Measurements from ENCODE around the gene MGMT.

The MGMT gene

DNA sequence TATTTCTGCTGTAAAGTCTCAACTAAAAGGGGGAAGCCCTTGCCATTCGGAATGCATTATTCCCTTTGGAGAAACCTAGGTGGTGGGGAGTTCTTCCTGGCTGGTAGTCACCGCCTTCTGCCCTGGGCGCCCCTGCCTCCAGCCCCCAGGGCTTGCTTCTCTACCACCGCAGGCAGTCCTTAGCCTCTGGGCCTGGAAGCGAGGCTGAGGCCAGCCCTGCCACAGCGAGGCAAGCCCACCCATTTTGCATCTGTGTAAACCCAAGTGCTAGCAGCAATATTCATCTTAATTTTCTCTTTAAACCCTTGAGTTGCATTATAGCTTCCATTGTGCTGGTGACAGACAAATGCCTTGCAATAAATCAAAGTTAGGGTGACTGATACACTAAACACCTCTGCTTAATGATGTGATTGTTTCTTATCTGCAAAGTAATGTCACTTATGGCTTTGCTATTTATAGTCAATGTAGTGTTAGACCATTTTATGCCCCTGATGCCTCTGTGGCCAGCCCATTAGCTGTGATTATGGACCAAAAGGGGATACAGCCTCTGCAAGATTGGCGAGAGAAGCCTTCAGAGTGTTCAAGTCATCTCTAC lies 26.2 kb upstream of the MGMT start:
- TF ChIP-seq, protein P1, sequence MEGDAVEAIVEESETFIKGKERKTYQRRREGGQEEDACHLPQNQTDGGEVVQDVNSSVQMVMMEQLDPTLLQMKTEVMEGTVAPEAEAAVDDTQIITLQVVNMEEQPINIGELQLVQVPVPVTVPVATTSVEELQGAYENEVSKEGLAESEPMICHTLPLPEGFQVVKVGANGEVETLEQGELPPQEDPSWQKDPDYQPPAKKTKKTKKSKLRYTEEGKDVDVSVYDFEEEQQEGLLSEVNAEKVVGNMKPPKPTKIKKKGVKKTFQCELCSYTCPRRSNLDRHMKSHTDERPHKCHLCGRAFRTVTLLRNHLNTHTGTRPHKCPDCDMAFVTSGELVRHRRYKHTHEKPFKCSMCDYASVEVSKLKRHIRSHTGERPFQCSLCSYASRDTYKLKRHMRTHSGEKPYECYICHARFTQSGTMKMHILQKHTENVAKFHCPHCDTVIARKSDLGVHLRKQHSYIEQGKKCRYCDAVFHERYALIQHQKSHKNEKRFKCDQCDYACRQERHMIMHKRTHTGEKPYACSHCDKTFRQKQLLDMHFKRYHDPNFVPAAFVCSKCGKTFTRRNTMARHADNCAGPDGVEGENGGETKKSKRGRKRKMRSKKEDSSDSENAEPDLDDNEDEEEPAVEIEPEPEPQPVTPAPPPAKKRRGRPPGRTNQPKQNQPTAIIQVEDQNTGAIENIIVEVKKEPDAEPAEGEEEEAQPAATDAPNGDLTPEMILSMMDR (IDR thresholded peaks at IDR 0.05; ENCODE audit: borderline replicate concordance, extremely low read depth, low read length, poor library complexity, severe bottlenecking): no peak
- no peak for TF ChIP-seq EZH2 (IDR thresholded peaks at IDR 0.05; ENCODE audit: borderline replicate concordance, low read depth, low read length, severe bottlenecking)
- DNase-seq (no peak), ATAC-seq (ENCODE audit: insufficient read depth, low read depth) (no peak)
- Histone ChIP-seq H3K4me2 (ENCODE audit: insufficient read depth, low read length) (no peak overlapping the region), H3K9ac (ENCODE audit: low read depth, low read length) (no peak overlapping the region), H3K4me3 (ENCODE audit: low read depth in 1 of 2, low read length in 2 of 2) (no peak overlapping the region), H4K20me1 (ENCODE audit: insufficient read depth, low read length) (no peaks in the 10 kb centered on the region), H3K27me3 (ENCODE audit: insufficient read depth, low read length, poor library complexity) (no peaks in the 10 kb centered on the region), H3K36me3 (ENCODE audit: insufficient read depth, low read length) (no peaks in the 10 kb centered on the region), H3K27ac (ENCODE audit: low read length) (no peak overlapping the region), H3K79me2 (ENCODE audit: insufficient read depth, low read length) (no peaks in the 10 kb centered on the region), H2AFZ (ENCODE audit: low read depth, low read length) (no peak overlapping the region), H3K4me1 (ENCODE audit: insufficient read depth, low read length) (no peaks in the 10 kb centered on the region), H3K9me3 (ENCODE audit: insufficient read depth, low read length, severe bottlenecking) (no peaks in the 10 kb centered on the region)

DNA sequence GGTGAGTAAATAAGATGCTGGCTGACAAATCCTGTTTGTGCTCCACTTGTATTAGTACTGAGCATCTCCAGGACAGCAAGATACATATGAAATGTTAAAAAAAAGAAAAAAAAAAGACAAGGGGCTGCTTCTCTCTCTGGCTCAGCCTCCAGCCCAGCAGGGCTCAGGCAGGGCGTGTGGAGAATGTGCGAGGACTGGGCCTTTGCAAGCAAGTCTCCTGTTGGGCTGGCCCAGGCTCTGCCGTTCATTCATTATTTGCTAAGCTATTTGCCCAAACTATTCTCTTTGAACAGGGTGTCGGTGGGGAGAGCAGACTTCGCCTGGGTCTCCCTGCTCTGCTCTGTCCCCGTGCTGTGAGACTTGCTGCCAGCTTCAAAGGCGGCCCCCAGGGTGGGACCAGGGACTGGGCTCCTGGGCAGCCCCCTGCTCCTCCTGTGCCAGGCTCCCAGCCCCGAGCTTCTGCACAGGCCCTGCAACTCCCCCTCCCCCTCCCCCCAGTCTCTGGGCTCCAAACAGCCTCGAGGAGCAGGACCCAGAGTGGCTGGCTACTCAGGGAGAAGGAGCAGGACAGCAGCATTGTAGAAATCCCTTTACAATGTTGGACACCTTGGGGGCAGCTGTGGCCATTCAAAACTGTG lies 25.6 kb upstream of the MGMT start:
- H3K4me1 ChIP-seq (ENCODE audit: insufficient read depth, low read length): no peaks in the 10 kb centered on the region
- H3K27ac ChIP-seq (ENCODE audit: low read length): no peak overlapping the region
- no peaks in the 10 kb centered on the region for H3K36me3 ChIP-seq (ENCODE audit: insufficient read depth, low read length)
- no peaks in the 10 kb centered on the region for H4K20me1 ChIP-seq (ENCODE audit: insufficient read depth, low read length)
- H3K4me3 ChIP-seq (ENCODE audit: low read depth in 1 of 2, low read length in 2 of 2): no peak overlapping the region
- no peaks in the 10 kb centered on the region for H3K79me2 ChIP-seq (ENCODE audit: insufficient read depth, low read length)
- H3K9ac ChIP-seq (ENCODE audit: low read depth, low read length): no peak overlapping the region
- ATAC-seq (ENCODE audit: insufficient read depth, low read depth) (no peak), DNase-seq (no peak)
- H3K27me3 ChIP-seq (ENCODE audit: insufficient read depth, low read length, poor library complexity): no peaks in the 10 kb centered on the region
- H2AFZ ChIP-seq (ENCODE audit: low read depth, low read length): no peak overlapping the region
- TF ChIP-seq, protein P1 (IDR thresholded peaks at IDR 0.05; ENCODE audit: borderline replicate concordance, extremely low read depth, low read length, poor library complexity, severe bottlenecking): no peak
- TF ChIP-seq EZH2 (IDR thresholded peaks at IDR 0.05; ENCODE audit: borderline replicate concordance, low read depth, low read length, severe bottlenecking): no peak
- no peaks in the 10 kb centered on the region for H3K9me3 ChIP-seq (ENCODE audit: insufficient read depth, low read length, severe bottlenecking)
- H3K4me2 ChIP-seq (ENCODE audit: insufficient read depth, low read length): no peak overlapping the region

DNA sequence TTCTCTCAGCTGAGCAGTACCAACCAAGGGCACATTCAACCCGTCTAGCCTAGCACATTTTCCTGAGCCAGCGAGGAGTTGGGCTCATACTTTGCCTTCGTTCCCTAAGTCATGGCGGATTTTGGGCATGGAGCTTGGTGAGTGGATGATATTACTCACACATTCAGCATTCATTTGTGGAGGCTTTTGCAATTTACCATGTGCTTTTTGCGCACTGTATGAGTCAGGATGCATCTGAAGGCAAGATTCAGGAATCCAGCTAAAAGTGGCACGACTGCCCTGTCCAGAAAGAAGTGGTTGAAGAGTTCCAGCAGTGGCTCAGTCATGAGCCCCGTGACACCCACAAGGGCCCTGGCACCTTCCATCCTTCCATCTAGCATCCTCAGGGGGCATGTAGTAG lies 24.2 kb upstream of the MGMT start:
- H3K4me1 ChIP-seq (ENCODE audit: insufficient read depth, low read length): no peaks in the 10 kb centered on the region
- DNase-seq: no peak
- H3K27me3 ChIP-seq (ENCODE audit: insufficient read depth, low read length, poor library complexity): no peaks in the 10 kb centered on the region
- H3K4me3 ChIP-seq (ENCODE audit: low read depth in 1 of 2, low read length in 2 of 2): no peak overlapping the region
- H2AFZ ChIP-seq (ENCODE audit: low read depth, low read length): no peak overlapping the region
- H3K36me3 ChIP-seq (ENCODE audit: insufficient read depth, low read length): no peaks in the 10 kb centered on the region
- no peaks in the 10 kb centered on the region for H4K20me1 ChIP-seq (ENCODE audit: insufficient read depth, low read length)
- ATAC-seq (ENCODE audit: insufficient read depth, low read depth): no peak
- no peaks in the 10 kb centered on the region for H3K79me2 ChIP-seq (ENCODE audit: insufficient read depth, low read length)
- no peak for TF ChIP-seq EZH2 (IDR thresholded peaks at IDR 0.05; ENCODE audit: borderline replicate concordance, low read depth, low read length, severe bottlenecking)
- TF ChIP-seq, protein P1 (IDR thresholded peaks at IDR 0.05; ENCODE audit: borderline replicate concordance, extremely low read depth, low read length, poor library complexity, severe bottlenecking): no peak
- no peak overlapping the region for H3K27ac ChIP-seq (ENCODE audit: low read length)
- no peaks in the 10 kb centered on the region for H3K9me3 ChIP-seq (ENCODE audit: insufficient read depth, low read length, severe bottlenecking)
- H3K9ac ChIP-seq (ENCODE audit: low read depth, low read length): no peak overlapping the region
- H3K4me2 ChIP-seq (ENCODE audit: insufficient read depth, low read length): no peak overlapping the region
